Activated CD8-positive, alpha-beta memory T cell treated with anti-CD3 and anti-CD28 coated beads for 1 hour (primary cell): Measurements from ENCODE around the gene CHPF2.

Experiments used
- DNase-seq, 2 donors: peaks; one replicate each; pipeline ENCODE4 v3.0.0-alpha.2; 2020; ENCODE audit warnings: low read depth in 1 of 2; ENCODE audit errors: extremely low read depth in 1 of 2

The CHPF2 gene

GRCh38 chr7:151245360-151246101 lies 13.2 kb downstream of the CHPF2 start:
- peak in 1 of 2 donors; percentile 62 for DNase-seq

GRCh38 chr7:151246102-151246850 lies 14.0 kb downstream of the CHPF2 start:
- DNase-seq: no peak

- DNase-seq: no peak
Observed at GRCh38 chr7:151246851-151247580, 14.7 kb downstream of the CHPF2 start.

- no peak for DNase-seq
Observed at GRCh38 chr7:151247611-151248345, 15.5 kb downstream of the CHPF2 start.

- DNase-seq: no peak
Observed at GRCh38 chr7:151248346-151249033, 16.2 kb downstream of the CHPF2 start, which contains the start of gene SMARCD3. TSS of gene SMARCD3 (minus strand) at chr7:151248694. CDS start at chr7:151248562, 132 bp downstream.

GRCh38 chr7:151249034-151249731 lies 16.9 kb downstream of the CHPF2 start:
- DNase-seq: no peak

GRCh38 chr7:151249732-151250072 lies 17.4 kb downstream of the CHPF2 start:
- no peak for DNase-seq

GRCh38 chr7:151250181-151251132 lies 18.2 kb downstream of the CHPF2 start:
- no peak for DNase-seq

- DNase-seq: no peak
Observed at GRCh38 chr7:151251328-151251688, 19.0 kb downstream of the CHPF2 start.

GRCh38 chr7:151251689-151252560 lies 19.6 kb downstream of the CHPF2 start:
- no peak for DNase-seq

- no peak for DNase-seq
Observed at GRCh38 chr7:151252561-151252835, 20.2 kb downstream of the CHPF2 start.

- DNase-seq: no peak
Observed at GRCh38 chr7:151252961-151253711, 20.9 kb downstream of the CHPF2 start.

GRCh38 chr7:151254316-151254715 lies 22.0 kb downstream of the CHPF2 start:
- no peak for DNase-seq

GRCh38 chr7:151254851-151255250 lies 22.6 kb downstream of the CHPF2 start:
- DNase-seq: no peak

- no peak for DNase-seq
Observed at GRCh38 chr7:151255390-151255789, 23.1 kb downstream of the CHPF2 start.

- DNase-seq: no peak
Observed at GRCh38 chr7:151256410-151257045, 24.2 kb downstream of the CHPF2 start.

GRCh38 chr7:151257990-151258389 lies 25.7 kb downstream of the CHPF2 start:
- DNase-seq: no peak
